NCI-H524 treated with DMSO at 0.1 percent for 48 hours (cell line): ENCODE measurements around the gene RAB37.

Experiments
- DNase-seq: peaks from one replicate; lab custom pipeline; 2025; lab: John Stamatoyannopoulos, UW

Gene RAB37

GRCh38 chr17:74760404-74761105 lies 23.5 kb downstream of the RAB37 start:
- peak; percentile 78 for DNase-seq

GRCh38 chr17:74761419-74761818 lies 24.4 kb downstream of the RAB37 start:
- DNase-seq = no peak

- DNase-seq = no peak
Measured at GRCh38 chr17:74761931-74762330, 24.9 kb downstream of the RAB37 start.

DNA sequence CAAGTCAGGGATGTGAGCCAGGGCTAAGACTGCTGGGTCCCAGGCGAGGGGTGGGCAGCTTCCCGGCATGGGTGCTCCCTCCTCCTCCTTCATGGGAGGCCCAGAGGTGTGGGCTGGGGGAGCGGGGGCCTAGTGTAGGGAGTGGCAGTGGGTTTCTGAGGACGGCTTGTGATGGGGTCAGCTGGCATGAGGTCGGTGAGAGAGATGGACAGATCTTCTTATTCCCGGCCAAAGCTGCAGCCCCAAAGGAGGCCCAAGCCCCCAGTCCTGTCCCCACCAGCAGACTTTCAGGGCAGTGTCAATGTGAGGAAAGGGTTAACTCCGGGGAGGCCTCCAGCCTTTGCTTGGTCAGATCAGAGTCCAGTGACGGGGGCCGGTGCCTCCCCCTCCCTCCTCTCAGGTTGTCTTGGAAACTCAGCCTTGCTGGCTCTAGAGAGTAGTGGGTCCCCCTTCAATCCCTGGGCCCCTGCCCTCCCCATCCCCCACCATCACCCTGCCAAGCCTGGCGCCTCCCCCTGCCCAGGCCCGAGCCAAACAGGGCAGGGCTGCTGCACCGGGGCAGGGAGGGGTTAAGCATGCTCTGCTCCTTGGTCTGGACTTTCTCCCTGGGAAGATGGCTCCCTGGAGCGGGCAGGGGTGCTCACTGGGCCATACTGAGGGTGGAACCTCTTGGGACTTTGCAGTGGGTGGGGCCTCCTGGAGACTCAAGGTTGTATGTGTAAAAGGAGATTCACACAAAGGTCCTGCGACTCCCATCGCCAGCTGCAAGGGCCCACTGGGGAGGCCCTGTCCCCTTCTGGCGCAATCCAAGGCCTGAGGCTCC lies 26.7 kb downstream of the RAB37 start:
- DNase-seq = no peak

- DNase-seq = no peak
Measured at GRCh38 chr17:74764751-74765286, 27.8 kb downstream of the RAB37 start.

DNA sequence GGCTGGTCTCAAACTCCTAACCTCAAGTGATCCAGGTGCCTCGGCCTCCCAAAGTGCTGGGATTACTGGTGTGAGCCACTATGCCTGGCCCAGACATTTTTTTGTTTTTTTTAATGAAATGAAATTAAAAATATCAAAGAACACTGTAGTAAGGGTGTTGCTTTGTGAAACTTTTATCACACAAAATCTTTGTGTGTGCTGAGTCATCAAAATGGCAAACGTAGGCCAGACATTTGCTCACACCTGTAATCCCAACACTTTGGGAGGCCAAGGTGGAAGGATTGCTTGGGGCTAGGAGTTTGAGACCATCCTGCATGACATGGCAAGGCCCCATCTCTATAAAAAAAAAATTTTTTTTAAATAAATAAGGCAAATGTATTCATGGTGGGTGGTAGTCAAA lies 29.4 kb downstream of the RAB37 start:
- no peak for DNase-seq

GRCh38 chr17:74767111-74767516 lies 30.1 kb downstream of the RAB37 start:
- no peak for DNase-seq

GRCh38 chr17:74768069-74768762 lies 31.2 kb downstream of the RAB37 start:
- DNase-seq = no peak

GRCh38 chr17:74768763-74769114 lies 31.7 kb downstream of the RAB37 start:
- DNase-seq = no peak

DNA sequence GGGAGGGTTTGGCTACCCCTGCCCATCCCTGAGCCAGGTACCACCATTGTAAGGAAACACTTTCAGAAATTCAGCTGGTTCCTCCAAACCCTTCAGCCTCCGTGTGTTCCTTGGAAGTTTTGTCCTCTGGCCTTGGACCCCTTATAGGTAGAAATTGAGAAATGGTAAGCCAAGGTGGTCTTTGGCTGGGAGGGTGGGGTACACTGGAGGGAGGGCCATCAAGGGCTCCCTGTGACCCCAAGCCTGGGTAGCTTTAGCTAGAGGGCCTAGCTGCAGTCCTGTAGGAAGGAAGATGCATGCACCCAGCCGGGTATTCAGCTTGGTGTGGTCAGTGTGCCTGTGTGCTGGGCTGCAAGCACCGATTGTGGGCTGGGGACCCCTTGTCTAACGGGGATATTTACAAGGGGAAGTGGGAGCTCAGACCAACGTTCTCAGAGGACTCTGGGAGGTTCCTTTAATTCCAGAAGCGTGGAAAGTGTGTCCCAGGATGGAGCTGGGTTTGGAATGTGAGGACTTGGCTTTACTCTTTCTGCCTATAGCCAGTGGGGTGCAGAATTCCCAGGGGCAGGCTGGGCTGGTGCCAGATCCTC lies 32.3 kb downstream of the RAB37 start:
- DNase-seq = no peak

GRCh38 chr17:74769856-74770497 lies 32.9 kb downstream of the RAB37 start:
- DNase-seq = no peak

- peak; percentile 12 for DNase-seq
Measured at GRCh38 chr17:74770498-74771318, 33.7 kb downstream of the RAB37 start.

DNA sequence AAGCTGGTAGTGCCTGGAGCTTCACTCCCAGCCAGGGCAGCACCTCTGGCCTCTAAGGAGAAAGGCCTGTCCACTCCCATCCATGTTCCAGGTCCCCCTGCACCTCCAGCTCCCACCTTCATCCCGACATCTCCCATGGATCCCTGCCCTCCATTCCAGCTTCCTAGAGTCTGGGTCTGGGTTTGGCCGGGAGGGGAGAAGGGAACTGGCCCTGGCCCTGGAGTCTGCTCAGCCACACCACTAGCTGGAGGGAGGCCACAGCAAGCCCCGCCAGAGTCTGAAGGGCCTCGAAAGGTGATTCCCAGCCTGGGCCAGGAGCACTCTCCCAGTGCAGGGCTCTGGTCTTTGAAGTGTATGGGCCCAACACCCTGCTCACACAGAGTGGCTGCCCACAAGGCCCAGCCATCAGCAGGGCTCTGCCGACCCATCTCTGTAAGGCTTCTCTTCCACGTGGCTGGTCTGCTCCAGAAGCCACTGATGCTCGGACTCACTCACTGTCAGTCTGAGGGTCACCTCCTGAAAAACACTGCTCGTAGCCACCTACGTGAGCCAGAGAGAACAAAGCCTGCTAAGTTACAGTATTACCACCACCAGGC lies 34.4 kb downstream of the RAB37 start:
- DNase-seq = no peak

GRCh38 chr17:74772053-74772452 lies 35.0 kb downstream of the RAB37 start:
- DNase-seq = no peak

DNA sequence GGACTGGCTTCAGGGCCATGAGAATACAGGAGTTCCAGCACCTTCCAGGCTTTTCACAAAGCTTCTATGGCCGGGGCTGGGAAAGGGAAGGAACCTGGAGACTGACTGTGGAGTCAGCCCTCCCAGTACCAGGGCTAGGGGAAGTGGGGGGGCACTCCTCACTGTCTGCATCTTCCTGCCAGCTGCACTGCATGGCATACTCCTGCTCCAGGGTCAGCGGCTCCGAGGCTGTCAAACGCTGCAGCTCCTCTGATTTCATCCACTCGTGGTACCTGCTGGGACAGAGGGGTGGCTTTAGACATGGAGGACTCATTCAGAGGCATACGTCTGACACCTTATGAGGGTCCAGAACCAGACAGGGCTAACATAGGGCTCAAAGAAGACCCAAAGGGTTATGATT lies 36.4 kb downstream of the RAB37 start:
- DNase-seq = no peak

DNA sequence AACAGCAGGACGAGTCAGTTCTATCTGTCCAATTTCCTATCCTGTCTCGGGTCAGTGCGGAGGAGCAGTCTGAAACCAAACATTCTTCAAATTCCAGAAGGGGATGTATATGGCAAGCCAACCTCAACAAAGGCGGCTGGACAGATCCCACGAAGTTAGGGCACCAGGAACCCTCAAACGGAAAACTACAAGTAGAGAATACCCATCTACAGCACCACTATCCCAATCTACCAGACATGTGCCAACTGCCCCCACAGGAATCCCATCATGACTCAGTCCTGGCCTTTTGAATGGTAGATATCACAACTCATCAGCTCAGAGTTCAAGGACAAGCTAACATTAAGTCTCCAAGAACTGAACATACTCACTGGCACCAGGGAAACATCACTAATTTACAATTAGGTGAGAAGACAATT lies 36.8 kb downstream of the RAB37 start:
- DNase-seq = no peak

DNA sequence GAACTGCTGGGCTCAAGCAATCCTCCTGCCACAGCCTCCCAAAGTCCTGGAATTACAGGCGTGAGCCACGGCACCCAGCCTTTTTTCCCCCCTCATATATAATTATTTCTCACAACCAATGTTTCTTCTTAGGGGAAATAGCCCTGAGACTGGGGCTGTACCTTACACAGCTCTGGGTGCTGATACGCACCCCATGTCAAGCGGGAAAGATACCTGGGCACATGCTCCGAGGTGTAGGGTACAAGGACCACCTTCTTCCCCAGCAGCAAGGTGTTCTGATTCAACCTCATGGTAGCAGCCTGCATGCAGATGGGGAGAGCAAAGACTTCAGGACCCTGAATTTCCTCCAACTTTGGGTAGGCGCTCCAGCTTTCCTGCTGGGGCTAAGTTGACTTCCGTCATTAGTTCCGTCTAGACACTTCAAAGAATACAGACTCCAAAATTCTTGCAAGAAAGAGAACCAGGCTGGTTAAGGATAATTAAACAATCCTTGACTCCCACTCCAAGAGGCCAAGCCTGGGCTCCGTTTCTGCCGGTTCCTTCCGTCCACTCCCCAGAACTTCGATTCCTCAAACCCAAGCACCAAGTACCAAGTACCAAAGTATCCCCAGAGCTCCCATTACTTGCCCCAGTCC lies 38.5 kb downstream of the RAB37 start:
- DNase-seq = no peak

GRCh38 chr17:74776044-74776962 lies 39.2 kb downstream of the RAB37 start, which contains the start of gene NAT9:
Gene NAT9 (minus strand): TSS chr17:74776345. CDS start chr17:74775698, 647 bp downstream.
- peak; percentile 84 for DNase-seq

GRCh38 chr17:74776990-74777389 lies 39.9 kb downstream of the RAB37 start:
- no peak for DNase-seq
